Stimulated activated CD8-positive, alpha-beta memory T cell treated with anti-CD3 and anti-CD28 coated beads, Interleukin-4, amount 100 ng/mL, for 4 hours (primary cell): Measurements from ENCODE around the gene ENTHD1.
A peak's percentile ranks its signal among the peaks of the same experiment; 100 is the strongest.

Source experiments
- DNase-seq, 2 donors: peaks; one replicate each; pipeline ENCODE4 v3.0.0-alpha.2; 2020; ENCODE audit warnings: low read depth in 2 of 2, low spot score in 1 of 2

The ENTHD1 gene

GRCh38 chr22:39893526-39893925 is at the start of gene ENTHD1:
TSS of gene ENTHD1 (minus strand) at chr22:39893760. CDS start at chr22:39887748, 6,012 bp downstream.
- no peak for DNase-seq

DNA sequence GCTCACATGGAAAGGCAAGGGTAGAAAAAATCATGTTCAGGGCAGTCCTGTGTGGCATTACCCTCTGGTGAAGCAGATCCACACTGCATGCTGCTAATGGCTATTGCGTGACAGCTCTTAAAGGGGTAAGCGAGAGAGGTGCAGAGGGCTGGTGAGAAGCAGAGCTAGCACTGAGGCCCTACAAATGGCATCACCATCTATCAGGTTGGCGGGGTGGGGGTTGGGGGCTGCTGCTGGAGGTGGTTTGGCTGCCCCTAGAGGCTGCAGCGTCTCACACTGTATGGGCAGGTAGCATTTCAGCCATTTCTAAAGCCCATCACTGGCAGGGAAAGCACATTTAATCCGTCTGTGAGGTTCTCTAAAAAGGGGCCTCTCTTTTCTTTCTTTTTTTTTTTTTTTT is 49.8 kb upstream of the ENTHD1 start:
- no peak for DNase-seq

- DNase-seq = no peak
These were observed 49.1 kb upstream of the ENTHD1 start for GRCh38 chr22:39942439-39943230.

DNA sequence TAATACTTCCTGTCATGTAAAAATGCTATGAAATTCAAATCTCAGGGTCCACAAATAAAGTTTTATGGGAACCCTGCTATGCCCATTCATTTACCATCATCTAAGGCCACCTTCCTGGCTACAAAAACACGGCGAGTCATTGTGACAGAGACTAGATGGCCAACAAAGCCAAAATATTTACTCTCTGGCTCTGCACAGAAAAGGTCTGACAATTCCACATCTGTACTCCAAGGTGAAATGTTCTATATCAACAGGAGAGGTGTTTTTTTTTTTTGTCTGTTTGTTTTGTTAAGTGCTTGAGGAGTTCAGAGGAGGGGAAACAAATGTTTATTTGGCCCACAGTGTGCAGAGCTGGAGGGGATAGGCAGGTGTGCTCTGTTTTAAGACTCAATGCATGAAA is 48.0 kb upstream of the ENTHD1 start:
- no peak for DNase-seq

DNA sequence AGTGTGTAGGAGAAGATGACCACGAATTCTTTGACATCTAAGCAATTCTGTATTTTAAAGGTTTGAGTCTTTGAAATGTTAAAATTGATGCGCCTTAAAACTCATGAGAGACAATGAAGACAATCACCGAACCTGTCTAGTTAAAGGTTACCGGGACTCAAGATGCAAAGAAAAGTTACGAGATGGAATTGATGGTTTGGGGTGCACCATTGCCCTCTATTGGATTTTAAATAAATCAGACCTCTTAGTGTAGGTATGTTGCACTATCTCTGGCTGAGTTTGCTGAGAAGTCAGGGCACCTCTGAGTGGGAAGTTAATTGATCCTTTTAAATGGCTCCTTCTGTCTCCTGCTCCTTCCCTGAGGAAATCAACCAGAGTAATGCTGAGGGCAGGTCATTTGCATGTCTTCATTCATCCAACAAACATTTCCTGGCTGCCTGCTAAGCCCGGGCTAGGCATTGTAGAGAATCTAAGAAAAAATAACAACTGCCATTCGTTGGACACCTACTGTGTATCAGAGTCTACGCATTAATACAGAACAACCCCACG is 47.3 kb upstream of the ENTHD1 start:
- no peak for DNase-seq

DNA sequence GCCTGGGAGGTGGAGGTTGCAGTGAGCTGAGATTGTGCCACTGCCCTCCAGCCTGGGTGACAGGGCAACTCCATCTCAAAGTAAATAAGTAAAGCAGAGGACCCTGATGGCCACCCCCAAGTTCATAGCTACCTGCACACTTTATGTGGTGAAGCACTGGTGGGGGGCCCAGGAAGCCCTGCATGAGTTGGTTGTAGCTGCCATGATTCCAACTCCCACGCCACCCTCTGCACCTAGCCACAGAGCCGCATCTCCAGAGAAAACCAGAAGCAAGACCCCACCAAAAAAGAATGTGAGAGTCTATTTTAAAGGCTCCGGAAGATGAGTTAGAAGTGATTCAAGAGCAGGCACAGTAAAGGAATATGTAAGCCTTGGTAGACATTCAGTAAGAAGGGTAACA is 46.3 kb upstream of the ENTHD1 start:
- DNase-seq = peak in 1 of 2 donors; percentile 38

DNA sequence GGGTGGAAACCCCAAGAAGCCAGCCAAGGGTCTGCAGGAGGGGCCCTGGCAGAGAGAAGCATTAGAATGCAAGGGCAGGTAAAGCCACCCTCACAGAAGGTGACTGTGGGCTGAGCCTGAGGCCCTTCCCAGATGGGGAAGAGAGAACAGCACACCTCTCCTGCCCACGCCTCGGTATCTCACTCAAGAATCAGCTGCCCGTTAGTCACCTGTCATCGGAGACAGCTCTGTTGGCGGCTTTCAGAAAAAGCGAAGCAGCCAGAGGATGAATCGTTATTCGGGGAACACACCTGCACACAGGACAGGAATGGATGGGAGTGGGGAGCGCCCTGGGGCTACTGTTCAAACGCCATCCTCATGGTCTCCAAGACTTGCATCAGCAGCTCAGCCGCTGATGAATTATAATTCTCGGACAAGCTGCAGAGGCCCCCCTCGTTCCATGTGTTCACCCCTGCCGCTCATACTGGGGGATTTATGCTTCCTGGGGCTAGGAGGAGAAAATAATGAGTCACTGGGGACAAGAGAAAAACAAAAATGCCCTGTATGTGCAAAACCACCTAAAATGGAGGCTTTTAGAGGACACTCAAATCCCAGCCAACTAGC is 45.0 kb upstream of the ENTHD1 start:
- peak in 1 of 2 donors; percentile 48 for DNase-seq

DNA sequence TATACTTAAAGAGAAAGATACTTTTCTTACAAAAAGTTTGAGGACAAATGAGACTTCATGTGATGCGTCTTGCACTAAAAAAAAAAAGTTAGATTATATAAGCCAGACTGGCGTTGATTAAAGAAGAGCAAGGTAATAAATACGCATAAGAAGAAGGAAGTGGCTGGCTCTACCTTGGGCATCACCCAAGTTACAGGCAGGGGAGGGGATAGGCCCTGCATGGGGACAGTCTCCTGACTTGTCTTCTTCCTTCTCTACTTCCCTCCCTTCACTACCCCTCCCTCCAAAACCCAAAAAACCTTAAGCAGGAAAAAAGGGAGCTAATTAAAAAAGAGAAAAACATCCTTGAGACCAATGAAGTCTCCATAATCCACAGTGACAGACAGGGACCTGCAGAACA is 44.3 kb upstream of the ENTHD1 start:
- DNase-seq = no peak

DNA sequence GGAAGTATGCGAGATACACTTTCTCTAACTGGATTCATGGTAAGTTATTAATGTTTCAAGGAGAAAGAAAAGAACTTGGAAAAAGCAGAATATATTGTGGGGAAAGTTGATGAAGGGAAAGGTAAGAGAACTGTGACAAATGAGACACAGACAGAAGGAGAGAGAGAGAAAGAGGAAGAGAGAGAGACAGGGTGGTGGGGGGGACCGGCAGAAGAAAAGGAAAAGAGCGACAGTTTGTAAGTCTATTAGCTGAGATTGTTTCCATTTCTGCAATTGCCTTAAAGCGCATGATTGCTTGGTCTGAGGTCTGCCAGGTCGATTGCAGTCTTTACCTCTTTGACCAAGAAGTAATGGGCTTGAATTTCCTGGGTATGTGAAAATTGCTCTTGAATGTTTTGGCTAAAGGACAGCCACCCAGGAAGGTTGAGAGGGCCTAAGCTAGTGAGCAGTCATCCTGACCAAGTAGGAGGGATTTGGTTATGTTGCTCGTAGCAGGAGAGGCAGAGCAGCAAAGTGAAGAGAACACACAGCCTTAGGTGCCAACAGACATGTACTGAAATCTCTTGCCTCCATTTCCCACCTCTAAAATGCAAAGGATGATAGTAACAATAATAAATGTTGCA is 43.1 kb upstream of the ENTHD1 start:
- no peak for DNase-seq

GRCh38 chr22:39935612-39936011 is 42.1 kb upstream of the ENTHD1 start:
- DNase-seq = no peak

GRCh38 chr22:39935116-39935515 is 41.6 kb upstream of the ENTHD1 start:
- no peak for DNase-seq

DNA sequence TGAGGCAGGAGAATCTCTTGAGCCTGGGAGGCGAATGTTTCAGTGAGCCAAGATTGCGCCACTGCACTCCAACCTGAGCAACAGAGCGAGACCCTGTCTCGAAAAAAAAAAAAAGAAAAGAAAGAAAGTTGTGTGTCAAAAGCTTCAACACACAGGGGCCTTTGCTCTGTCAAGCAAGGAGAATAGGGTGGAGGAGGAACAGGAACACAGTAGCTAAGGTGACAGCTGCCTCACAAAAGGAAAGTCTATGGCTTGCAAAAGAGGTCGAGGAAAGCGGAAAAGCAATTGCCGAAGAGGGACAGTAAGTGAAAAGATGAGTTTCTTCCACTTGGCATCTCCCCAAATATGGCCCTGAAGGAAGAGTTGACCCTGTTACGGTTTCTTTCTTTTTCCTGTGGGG is 40.2 kb upstream of the ENTHD1 start:
- DNase-seq = no peak

GRCh38 chr22:39932918-39933649 is 39.5 kb upstream of the ENTHD1 start:
- DNase-seq = no peak

DNA sequence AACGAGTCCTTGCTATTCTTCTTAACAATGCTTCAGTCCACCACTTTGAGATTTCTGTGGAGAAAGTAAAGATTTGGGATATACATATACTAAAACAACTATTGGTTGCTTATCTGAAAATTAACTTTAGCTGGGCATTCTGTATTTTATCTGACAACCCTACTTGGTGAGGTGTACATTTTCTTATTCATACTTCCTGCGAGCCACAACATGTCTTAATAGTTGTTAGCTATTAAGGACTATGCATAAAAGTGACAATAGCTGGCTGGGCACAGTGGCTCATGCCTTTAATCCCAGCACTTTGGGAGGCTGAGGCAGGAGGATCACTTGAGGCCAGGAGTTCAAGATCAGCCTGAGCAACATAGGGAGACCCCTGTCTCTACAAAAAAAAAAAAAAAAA is 38.6 kb upstream of the ENTHD1 start:
- no peak for DNase-seq

DNA sequence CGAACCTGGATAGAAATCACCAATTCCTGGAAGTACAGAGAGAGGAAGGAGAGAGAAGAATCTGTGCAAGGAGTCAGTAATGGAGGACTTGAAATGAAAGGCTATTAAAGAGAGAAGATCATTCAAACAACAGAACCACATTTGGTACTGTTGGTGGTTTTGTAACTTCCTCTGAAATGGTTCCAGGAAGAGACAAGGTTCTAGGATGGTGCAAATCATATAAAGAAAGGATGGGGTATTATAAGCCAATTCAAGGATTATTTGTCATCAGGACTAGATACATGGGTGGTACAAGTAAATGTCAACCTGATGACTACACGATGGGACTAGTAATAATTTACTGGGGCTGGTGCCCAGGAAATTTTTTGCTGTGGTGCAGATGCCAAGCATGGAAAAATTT is 37.7 kb upstream of the ENTHD1 start:
- no peak for DNase-seq

- no peak for DNase-seq
These were observed 35.3 kb upstream of the ENTHD1 start for GRCh38 chr22:39928536-39929520.

GRCh38 chr22:39927544-39927943 is 34.0 kb upstream of the ENTHD1 start:
- DNase-seq = no peak

GRCh38 chr22:39926753-39927152 is 33.2 kb upstream of the ENTHD1 start:
- DNase-seq = no peak

GRCh38 chr22:39925909-39926679 is 32.5 kb upstream of the ENTHD1 start:
- no peak for DNase-seq
